A673 (cell line): ENCODE results near the gene TMEM107.

Experiments
- EZH2 ChIP-seq: fragments of 200-600 bp; sonication (generic); IDR thresholded peaks from 2 replicates; pipeline ENCODE4 v1.6.1; 2017; ENCODE audit warnings: borderline replicate concordance, low read depth, mild to moderate bottlenecking, mixed read lengths, antibody characterized with exemption, low read length; ENCODE audit not compliant: poor library complexity, severe bottlenecking
- TF ChIP-seq, protein P1 (sequence below): fragments of 300-800, 200-600 bp; sonication (generic); conservative IDR thresholded peaks from 2 replicates; pipeline ENCODE4 v1.5.1; 2017; ENCODE audit warnings: low read depth, mild to moderate bottlenecking, antibody characterized with exemption, low read length, moderate library complexity, mixed read lengths

GRCh38 chr17:8145811-8146210, 30.4 kb downstream of the TMEM107 start:
- TF ChIP-seq, protein P1, sequence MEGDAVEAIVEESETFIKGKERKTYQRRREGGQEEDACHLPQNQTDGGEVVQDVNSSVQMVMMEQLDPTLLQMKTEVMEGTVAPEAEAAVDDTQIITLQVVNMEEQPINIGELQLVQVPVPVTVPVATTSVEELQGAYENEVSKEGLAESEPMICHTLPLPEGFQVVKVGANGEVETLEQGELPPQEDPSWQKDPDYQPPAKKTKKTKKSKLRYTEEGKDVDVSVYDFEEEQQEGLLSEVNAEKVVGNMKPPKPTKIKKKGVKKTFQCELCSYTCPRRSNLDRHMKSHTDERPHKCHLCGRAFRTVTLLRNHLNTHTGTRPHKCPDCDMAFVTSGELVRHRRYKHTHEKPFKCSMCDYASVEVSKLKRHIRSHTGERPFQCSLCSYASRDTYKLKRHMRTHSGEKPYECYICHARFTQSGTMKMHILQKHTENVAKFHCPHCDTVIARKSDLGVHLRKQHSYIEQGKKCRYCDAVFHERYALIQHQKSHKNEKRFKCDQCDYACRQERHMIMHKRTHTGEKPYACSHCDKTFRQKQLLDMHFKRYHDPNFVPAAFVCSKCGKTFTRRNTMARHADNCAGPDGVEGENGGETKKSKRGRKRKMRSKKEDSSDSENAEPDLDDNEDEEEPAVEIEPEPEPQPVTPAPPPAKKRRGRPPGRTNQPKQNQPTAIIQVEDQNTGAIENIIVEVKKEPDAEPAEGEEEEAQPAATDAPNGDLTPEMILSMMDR, result no peak
- no peak for TF ChIP-seq EZH2
